A673 (cell line): ENCODE results near the gene USP53. TPM values are rescaled to one million over a fixed set of nuclear protein-coding genes. Genes with fewer than 3 reads are reported as not detected.

Source experiments
- BruUV-seq: library from RNA; stranded (reverse); fragments of 400-500 nt; replicated peaks from 2 replicates; lab custom pipeline; 2021; lab: Mats Ljungman, UMichigan
- CTCF ChIA-PET: fragments of 300-600 bp; sonication (Branson Sonifier 250); formaldehyde crosslinking; loops from one replicate; lab custom pipeline; 2022; ENCODE audit warnings: antibody characterized with exemption; lab: Charles Lee
- POLR2A ChIA-PET: fragments of 300-600 bp; sonication (Branson Sonifier 250); formaldehyde crosslinking; loops from one replicate; lab custom pipeline; 2022; ENCODE audit warnings: antibody characterized with exemption; ENCODE audit not compliant: low non-redundant PET; lab: Charles Lee
- DNase-seq: peaks from one replicate; pipeline ENCODE4 v3.0.0-alpha.2; 2015; ENCODE audit warnings: low spot score
- H3K27ac ChIP-seq: fragments of 200-600 bp; sonication (generic); 2 replicates; pipeline ENCODE4 v1.5.1; 2016; ENCODE audit warnings: mixed run types, low read depth, mild to moderate bottlenecking, mixed read lengths, antibody characterized with exemption, low read length; ENCODE audit not compliant: poor library complexity, severe bottlenecking
- H3K27me3 ChIP-seq: fragments of 200-600 bp; sonication (generic); replicated peaks from 2 replicates; pipeline ENCODE4 v1.6.1; 2017; ENCODE audit warnings: mixed run types, low read depth, mild to moderate bottlenecking, mixed read lengths, antibody characterized with exemption, low read length; ENCODE audit not compliant: insufficient read depth, poor library complexity
- H3K36me3 ChIP-seq: fragments of 200-600 bp; sonication (generic); 2 replicates; pipeline ENCODE4 v1.6.1; 2016; ENCODE audit warnings: mixed run types, mild to moderate bottlenecking, mixed read lengths, antibody characterized with exemption, low read length; ENCODE audit not compliant: insufficient read depth, poor library complexity, severe bottlenecking
- H3K4me1 ChIP-seq: fragments of 200-600 bp; sonication (generic); 2 replicates; pipeline ENCODE4 v1.6.1; 2017; ENCODE audit warnings: mixed run types, mild to moderate bottlenecking, mixed read lengths, antibody characterized with exemption, low read length; ENCODE audit not compliant: insufficient read depth, poor library complexity, severe bottlenecking
- H3K4me3 ChIP-seq: fragments of 200-600 bp; sonication (generic); 2 replicates; pipeline ENCODE4 v1.5.1; 2016; ENCODE audit warnings: low read depth, mixed run types, mild to moderate bottlenecking, mixed read lengths, low read length; ENCODE audit not compliant: poor library complexity, severe bottlenecking
- H3K9me3 ChIP-seq: fragments of 200-600 bp; sonication (generic); 2 replicates; pipeline ENCODE4 v1.6.1; 2016; ENCODE audit warnings: mixed run types, low read depth, mild to moderate bottlenecking, mixed read lengths, antibody characterized with exemption, low read length; ENCODE audit not compliant: poor library complexity, severe bottlenecking
- EZH2 ChIP-seq: fragments of 200-600 bp; sonication (generic); IDR thresholded peaks from 2 replicates; pipeline ENCODE4 v1.6.1; 2017; ENCODE audit warnings: borderline replicate concordance, low read depth, mild to moderate bottlenecking, mixed read lengths, antibody characterized with exemption, low read length; ENCODE audit not compliant: poor library complexity, severe bottlenecking
- intact Hi-C: fragments of 100-400 bp; cut with micrococcal nuclease; formaldehyde crosslinking; loops from one replicate; pipeline ENCODE4 v1.10.0; 2022; ENCODE audit not compliant: unreplicated experiment
- total RNA-seq: library from RNA; stranded (reverse); gene quantifications from 2 replicates; pipeline ENCODE4 v1.2.3, GENCODE V29; 2021
- TF ChIP-seq, protein P1 (sequence below): fragments of 300-800, 200-600 bp; sonication (generic); conservative IDR thresholded peaks from 2 replicates; pipeline ENCODE4 v1.5.1; 2017; ENCODE audit warnings: low read depth, mild to moderate bottlenecking, antibody characterized with exemption, low read length, moderate library complexity, mixed read lengths

Gene USP53
- total RNA-seq, 1 experiment from 2014 or later = 12.2 TPM

DNA sequence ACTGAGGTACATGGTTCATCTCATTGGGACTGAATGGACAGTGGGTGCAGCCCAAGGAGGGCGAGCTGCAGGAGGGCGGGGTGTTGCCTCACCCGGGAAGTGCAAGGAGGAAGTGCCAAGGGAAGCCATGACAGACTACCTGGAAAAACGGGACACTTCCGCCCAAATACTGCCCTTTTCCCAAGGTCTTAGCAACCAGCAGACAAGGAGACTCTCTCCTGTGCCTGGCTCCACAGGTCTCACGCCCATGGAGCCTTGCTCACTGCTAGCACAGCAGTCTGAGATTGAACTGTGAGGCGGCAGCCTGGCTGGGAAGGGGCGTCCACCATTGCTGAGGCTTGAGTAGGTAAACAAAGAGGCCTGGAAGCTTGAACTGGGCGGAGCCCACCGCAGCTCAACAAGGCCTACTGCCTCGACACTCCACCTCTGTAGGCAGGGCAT, 14.7 kb upstream of the USP53 start:
- TF ChIP-seq, protein P1, sequence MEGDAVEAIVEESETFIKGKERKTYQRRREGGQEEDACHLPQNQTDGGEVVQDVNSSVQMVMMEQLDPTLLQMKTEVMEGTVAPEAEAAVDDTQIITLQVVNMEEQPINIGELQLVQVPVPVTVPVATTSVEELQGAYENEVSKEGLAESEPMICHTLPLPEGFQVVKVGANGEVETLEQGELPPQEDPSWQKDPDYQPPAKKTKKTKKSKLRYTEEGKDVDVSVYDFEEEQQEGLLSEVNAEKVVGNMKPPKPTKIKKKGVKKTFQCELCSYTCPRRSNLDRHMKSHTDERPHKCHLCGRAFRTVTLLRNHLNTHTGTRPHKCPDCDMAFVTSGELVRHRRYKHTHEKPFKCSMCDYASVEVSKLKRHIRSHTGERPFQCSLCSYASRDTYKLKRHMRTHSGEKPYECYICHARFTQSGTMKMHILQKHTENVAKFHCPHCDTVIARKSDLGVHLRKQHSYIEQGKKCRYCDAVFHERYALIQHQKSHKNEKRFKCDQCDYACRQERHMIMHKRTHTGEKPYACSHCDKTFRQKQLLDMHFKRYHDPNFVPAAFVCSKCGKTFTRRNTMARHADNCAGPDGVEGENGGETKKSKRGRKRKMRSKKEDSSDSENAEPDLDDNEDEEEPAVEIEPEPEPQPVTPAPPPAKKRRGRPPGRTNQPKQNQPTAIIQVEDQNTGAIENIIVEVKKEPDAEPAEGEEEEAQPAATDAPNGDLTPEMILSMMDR = no peak
- no peak for TF ChIP-seq EZH2
- no peaks in the 10 kb centered on the region for H3K4me1 ChIP-seq
- no peaks in the 10 kb centered on the region for H3K36me3 ChIP-seq
- POLR2A ChIA-PET = no interaction called here
- BruUV-seq = no TSS peak
- intact Hi-C loops = no loop called here
- CTCF ChIA-PET = no interaction called here
- H3K27me3 ChIP-seq = no peaks in the 10 kb centered on the region
- H3K4me3 ChIP-seq = no peak overlapping the region
- H3K9me3 ChIP-seq = no peaks in the 10 kb centered on the region
- DNase-seq = no peak
- H3K27ac ChIP-seq = no peak overlapping the region

DNA sequence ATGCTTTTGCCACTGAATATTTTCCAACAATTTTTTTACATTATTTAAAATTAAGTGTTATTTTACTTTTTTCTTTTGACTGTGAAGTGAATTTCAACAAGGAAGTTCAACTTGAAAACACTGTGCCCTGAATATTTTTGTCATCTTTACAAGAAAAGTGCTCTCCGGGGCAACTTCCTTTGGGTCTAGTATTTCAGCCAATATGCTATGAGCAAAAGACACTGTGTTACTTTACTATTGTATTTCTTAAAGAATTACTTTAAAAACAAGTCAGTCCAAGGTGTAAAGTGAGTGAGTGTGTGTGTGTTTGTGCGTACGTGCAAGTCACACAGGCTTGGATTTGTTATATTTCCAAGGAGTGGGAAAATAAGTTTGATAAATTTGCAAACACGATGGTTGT, 7.6 kb upstream of the USP53 start:
- no peak overlapping the region for H3K27ac ChIP-seq
- no peak for DNase-seq
- H3K27me3 ChIP-seq = no peaks in the 10 kb centered on the region
- H3K36me3 ChIP-seq = no peaks in the 10 kb centered on the region
- no peak for TF ChIP-seq EZH2
- TF ChIP-seq, protein P1 = no peak
- intact Hi-C loops = no loop called here
- no TSS peak for BruUV-seq
- H3K4me3 ChIP-seq = no peak overlapping the region
- H3K4me1 ChIP-seq = peaks cover 7% of the 10 kb centered on the region
- no peaks in the 10 kb centered on the region for H3K9me3 ChIP-seq
- ChIA-PET CTCF (no interaction called here), POLR2A (no interaction called here)

DNA sequence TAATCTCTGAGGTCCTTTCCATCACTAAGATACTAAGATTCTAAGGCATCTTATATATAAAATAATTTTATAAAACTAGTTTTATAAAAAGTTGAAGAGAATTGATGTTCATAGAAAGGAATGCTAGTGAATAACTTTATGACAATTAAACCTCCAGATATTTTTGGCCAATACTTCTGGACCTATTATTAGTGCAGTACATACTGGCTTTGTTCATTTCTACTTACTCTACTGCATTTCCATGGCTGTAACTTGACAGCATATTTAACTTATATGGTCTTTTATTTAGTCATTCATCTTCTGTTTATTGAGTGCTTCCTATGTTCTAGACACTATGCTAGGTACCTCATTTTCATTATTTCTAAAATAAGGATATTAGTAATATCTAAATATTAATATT, 6.8 kb upstream of the USP53 start:
- no peak for DNase-seq
- H3K4me3 ChIP-seq = no peak overlapping the region
- no TSS peak for BruUV-seq
- no peaks in the 10 kb centered on the region for H3K27me3 ChIP-seq
- TF ChIP-seq, protein P1 = no peak
- TF ChIP-seq EZH2 = no peak
- H3K9me3 ChIP-seq = no peaks in the 10 kb centered on the region
- no peak overlapping the region for H3K27ac ChIP-seq
- H3K4me1 ChIP-seq = peaks cover 7% of the 10 kb centered on the region
- intact Hi-C loops = no loop called here
- POLR2A ChIA-PET = no interaction called here
- H3K36me3 ChIP-seq = no peaks in the 10 kb centered on the region
- CTCF ChIA-PET = no interaction called here
